Activated B cell treated with CpG ODN at 0.5 μM for 24 hours (primary cell): ENCODE results near the gene NCS1. TPM values are rescaled to one million over a fixed set of nuclear protein-coding genes. Genes with fewer than 3 reads are reported as not detected.

ENCODE experiments used
- ATAC-seq: fragments of 200-7000 bp; cut with Tn5 transposase; one replicate; pipeline ENCODE4 v1.10.0; 2021; ENCODE audit warnings: low read depth, mild to moderate bottlenecking, moderate library complexity
- CTCF ChIA-PET: fragments of 350-600 bp; sonication (Branson Sonifier 250); formaldehyde crosslinking; loops from one replicate; lab custom pipeline; 2021; ENCODE audit warnings: antibody characterized with exemption; lab: Charles Lee
- POLR2A ChIA-PET: fragments of 350-600 bp; sonication (Branson Sonifier 250); formaldehyde crosslinking; loops from one replicate; lab custom pipeline; 2021; ENCODE audit warnings: antibody characterized with exemption; lab: Charles Lee
- DNase-seq: peaks from one replicate; pipeline ENCODE4 v3.0.0; 2022
- H3K27ac Mint-ChIP-seq: one replicate; pipeline ENCODE4 v1.8.0; 2020; ENCODE audit warnings: mixed read lengths
- H3K27me3 Mint-ChIP-seq: one replicate; pipeline ENCODE4 v1.8.0; 2021; ENCODE audit warnings: mixed read lengths
- H3K36me3 Mint-ChIP-seq: one replicate; pipeline ENCODE4 v1.8.0; 2021; ENCODE audit warnings: low read depth, mixed read lengths
- H3K4me1 Mint-ChIP-seq: one replicate; pipeline ENCODE4 v1.8.0; 2021; ENCODE audit warnings: mixed read lengths
- H3K4me3 Mint-ChIP-seq: one replicate; pipeline ENCODE4 v1.8.0; 2020; ENCODE audit warnings: mild to moderate bottlenecking, mixed read lengths
- H3K9me3 Mint-ChIP-seq: one replicate; pipeline ENCODE4 v1.8.0; 2020; ENCODE audit warnings: mixed read lengths
- intact Hi-C: fragments of 100-400 bp; cut with micrococcal nuclease; formaldehyde crosslinking; loops from one replicate; pipeline ENCODE4 v1.15.1; 2024
- total RNA-seq: library from RNA; stranded (reverse); gene quantifications from 2 replicates; pipeline ENCODE4 v1.2.3, GENCODE V29; 2022
- TF ChIP-seq, protein P1 (sequence below): fragments of 200-600 bp; IDR thresholded peaks from one replicate; pipeline ENCODE4 v1.8.0; 2022; ENCODE audit warnings: antibody characterized with exemption, mild to moderate bottlenecking

The NCS1 gene
- total RNA-seq, 1 donor from 2014 or later, result 0.24 TPM

DNA sequence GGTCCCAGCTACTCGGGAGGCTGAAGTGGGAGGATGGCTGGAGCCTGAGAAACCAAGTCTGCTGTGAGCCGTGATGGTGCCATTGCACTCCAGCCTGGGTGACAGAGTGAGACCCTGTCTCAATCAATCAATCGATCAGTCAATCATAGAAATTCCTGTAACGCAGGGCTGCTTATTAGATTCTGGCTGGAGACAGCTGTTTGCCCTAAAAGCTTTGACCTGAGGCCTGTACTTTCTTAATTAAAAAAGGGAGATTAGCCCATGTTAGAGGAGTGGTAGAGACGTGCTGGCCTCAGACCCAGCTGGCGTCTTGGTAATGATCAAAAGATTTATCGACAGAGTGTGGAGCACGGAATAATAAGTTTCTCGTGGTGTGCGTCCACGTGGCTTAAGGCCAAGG, 52.9 kb downstream of the NCS1 start:
- H3K27me3 Mint-ChIP-seq, result peaks cover 2% of the 10 kb centered on the region
- peaks cover 9% of the 10 kb centered on the region for H3K9me3 Mint-ChIP-seq
- DNase-seq, result no peak
- intact Hi-C loops, result no loop called here
- H3K4me3 Mint-ChIP-seq, result no peak overlapping the region
- ChIA-PET CTCF (no interaction called here), POLR2A (no interaction called here)
- H3K36me3 Mint-ChIP-seq, result no peaks in the 10 kb centered on the region
- TF ChIP-seq, protein P1, sequence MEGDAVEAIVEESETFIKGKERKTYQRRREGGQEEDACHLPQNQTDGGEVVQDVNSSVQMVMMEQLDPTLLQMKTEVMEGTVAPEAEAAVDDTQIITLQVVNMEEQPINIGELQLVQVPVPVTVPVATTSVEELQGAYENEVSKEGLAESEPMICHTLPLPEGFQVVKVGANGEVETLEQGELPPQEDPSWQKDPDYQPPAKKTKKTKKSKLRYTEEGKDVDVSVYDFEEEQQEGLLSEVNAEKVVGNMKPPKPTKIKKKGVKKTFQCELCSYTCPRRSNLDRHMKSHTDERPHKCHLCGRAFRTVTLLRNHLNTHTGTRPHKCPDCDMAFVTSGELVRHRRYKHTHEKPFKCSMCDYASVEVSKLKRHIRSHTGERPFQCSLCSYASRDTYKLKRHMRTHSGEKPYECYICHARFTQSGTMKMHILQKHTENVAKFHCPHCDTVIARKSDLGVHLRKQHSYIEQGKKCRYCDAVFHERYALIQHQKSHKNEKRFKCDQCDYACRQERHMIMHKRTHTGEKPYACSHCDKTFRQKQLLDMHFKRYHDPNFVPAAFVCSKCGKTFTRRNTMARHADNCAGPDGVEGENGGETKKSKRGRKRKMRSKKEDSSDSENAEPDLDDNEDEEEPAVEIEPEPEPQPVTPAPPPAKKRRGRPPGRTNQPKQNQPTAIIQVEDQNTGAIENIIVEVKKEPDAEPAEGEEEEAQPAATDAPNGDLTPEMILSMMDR, result no peak
- no peaks in the 10 kb centered on the region for H3K4me1 Mint-ChIP-seq
- no peak overlapping the region for H3K27ac Mint-ChIP-seq
- ATAC-seq, result no peak

- Mint-ChIP-seq H3K4me1 (no peaks in the 10 kb centered on the region), H3K4me3 (no peak overlapping the region), H3K27ac (no peak overlapping the region), H3K9me3 (peaks cover 9% of the 10 kb centered on the region), H3K36me3 (no peaks in the 10 kb centered on the region), H3K27me3 (peaks cover 2% of the 10 kb centered on the region)
- ChIA-PET CTCF (no interaction called here), POLR2A (interaction anchor here (0.6 kb wide), 1 partner anchor 97 kb away, joined by 3 read pairs; no protein-coding TSS in a partner anchor)
- intact Hi-C loops, result no loop called here
- TF ChIP-seq, protein P1, result no peak
- DNase-seq (no peak), ATAC-seq (no peak)
Observed at GRCh38 chr9:130225586-130225985, 53.4 kb downstream of the NCS1 start.

DNA sequence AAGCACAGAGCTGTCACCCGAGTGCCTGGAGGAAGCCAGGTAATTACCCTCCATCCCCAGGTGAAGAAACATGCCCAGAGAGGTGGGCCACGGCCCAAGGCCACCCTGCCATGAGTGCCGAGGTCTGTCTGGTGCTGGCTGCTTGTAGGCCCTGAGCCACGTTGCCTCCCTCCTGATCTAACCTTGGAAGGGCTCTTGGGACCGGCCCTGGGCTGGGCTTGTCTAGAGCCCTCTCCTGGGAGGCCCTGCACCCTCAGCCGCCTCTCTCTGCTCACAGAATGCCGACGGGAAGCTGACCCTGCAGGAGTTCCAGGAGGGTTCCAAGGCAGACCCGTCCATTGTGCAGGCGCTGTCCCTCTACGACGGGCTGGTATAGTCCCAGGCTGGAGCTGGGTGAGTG, 53.9 kb downstream of the NCS1 start:
- no peak overlapping the region for H3K4me3 Mint-ChIP-seq
- H3K4me1 Mint-ChIP-seq, result no peaks in the 10 kb centered on the region
- POLR2A ChIA-PET, result interaction anchor here (0.6 kb wide), 1 partner anchor 98 kb away, joined by 3 read pairs; no protein-coding TSS in a partner anchor

DNA sequence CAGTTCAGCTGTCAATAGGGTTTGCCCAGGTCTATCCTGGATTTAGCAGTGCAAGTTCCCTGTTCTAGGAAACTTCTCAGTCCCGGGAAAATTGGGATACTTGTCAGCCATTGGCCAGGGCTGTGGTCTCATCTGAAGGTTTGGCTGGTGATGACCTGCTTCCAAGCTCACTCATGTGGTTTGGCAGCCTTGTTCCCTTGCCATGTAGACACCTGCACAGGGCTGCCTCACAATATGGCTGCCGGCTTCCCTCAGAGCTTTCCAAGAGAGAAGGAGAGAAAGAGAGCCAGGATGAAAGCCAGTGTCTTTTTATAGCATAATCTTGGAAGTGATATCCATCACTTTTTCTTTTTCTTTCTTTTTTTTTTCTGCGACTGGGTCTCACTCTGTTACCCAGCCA, 55.6 kb downstream of the NCS1 start:
- Mint-ChIP-seq H3K27ac (no peak overlapping the region), H3K4me3 (no peak overlapping the region), H3K36me3 (no peaks in the 10 kb centered on the region), H3K9me3 (peaks cover 9% of the 10 kb centered on the region), H3K27me3 (peaks cover 2% of the 10 kb centered on the region), H3K4me1 (no peaks in the 10 kb centered on the region)
- DNase-seq (no peak), ATAC-seq (no peak)
- intact Hi-C loops, result no loop called here
- TF ChIP-seq, protein P1, result no peak
- ChIA-PET CTCF (interaction anchor here (1.0 kb wide), 1 partner anchor 120 kb away, joined by 3 read pairs; no protein-coding TSS in a partner anchor), POLR2A (no interaction called here)

More for the DNA sequence above, 53.9 kb downstream of the NCS1 start:
- ATAC-seq (no peak), DNase-seq (no peak)
- H3K36me3 Mint-ChIP-seq, result no peaks in the 10 kb centered on the region
- intact Hi-C loops, result no loop called here
- H3K27me3 Mint-ChIP-seq, result peaks cover 2% of the 10 kb centered on the region
- CTCF ChIA-PET, result no interaction called here
- H3K27ac Mint-ChIP-seq, result no peak overlapping the region
- TF ChIP-seq, protein P1, result no peak
- H3K9me3 Mint-ChIP-seq, result peaks cover 9% of the 10 kb centered on the region

GRCh38 chr9:130229759-130230158, 57.6 kb downstream of the NCS1 start:
- H3K4me1 Mint-ChIP-seq, result no peaks in the 10 kb centered on the region
- H3K27ac Mint-ChIP-seq, result no peak overlapping the region
- ATAC-seq, result no peak
- CTCF ChIA-PET, result interaction anchor here (1.0 kb wide), 1 partner anchor 13 kb away, joined by 3 read pairs; no protein-coding TSS in a partner anchor
- intact Hi-C loops, result no loop called here
- peaks cover 9% of the 10 kb centered on the region for H3K9me3 Mint-ChIP-seq
- no peaks in the 10 kb centered on the region for H3K36me3 Mint-ChIP-seq
- H3K4me3 Mint-ChIP-seq, result no peak overlapping the region
- no peak for DNase-seq
- H3K27me3 Mint-ChIP-seq, result peaks cover 2% of the 10 kb centered on the region
- POLR2A ChIA-PET, result interaction anchor here (0.6 kb wide), 1 partner anchor 10 kb away, joined by 3 read pairs; no protein-coding TSS in a partner anchor
- TF ChIP-seq, protein P1, result no peak
